Right lung (tissue), 5 donors: ENCODE data around the gene AGK. TPM values are rescaled to one million over a fixed set of nuclear protein-coding genes. Genes with fewer than 3 reads are reported as not detected.
"Not testable (repeated sequence)": the region's sequence is repeated elsewhere in the genome, so short reads cannot be mapped to it uniquely, and the experiment has no call there.

Source experiments
- DNase-seq, 2 donors: peaks; one replicate each; pipeline ENCODE4 v3.0.0-alpha.2; 2013
- polyA plus RNA-seq, 5 donors: library from polyadenylated mRNA; unstranded; fragments of 120-200 nt; gene quantifications; one replicate each; pipeline versions ENCODE4 v1.2.1 to v1.2.3, GENCODE V29; 2013; ENCODE audit warnings: inconsistent platforms in 1 of 5, low replicate concordance in 1 of 5; ENCODE audit not compliant: insufficient read length in 5 of 5, insufficient read depth in 1 of 5

AGK gene
- polyA plus RNA-seq, 5 donors, result 34.6 to 41.5 (median 40.2) TPM

GRCh38 chr7:141675436-141676215, 124.4 kb downstream of the AGK start:
- no peak for DNase-seq

DNA sequence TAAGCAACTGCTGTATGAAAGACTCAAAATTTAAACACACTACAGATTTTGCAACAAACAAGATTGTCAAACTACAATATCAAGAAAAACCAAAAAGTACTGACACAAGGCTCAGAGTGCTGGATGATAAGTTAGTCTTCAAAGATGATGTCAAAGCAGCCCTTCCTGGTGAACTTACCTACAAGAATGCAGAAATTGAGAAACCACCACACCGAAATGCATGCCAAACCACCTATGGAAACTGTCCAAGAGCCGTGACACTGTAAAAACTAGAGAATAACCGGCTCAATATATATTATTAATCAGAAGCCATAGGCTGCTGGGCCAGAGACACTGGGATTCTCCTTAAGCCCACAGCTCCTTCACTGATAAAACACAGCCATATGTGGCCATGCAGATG, 125.4 kb downstream of the AGK start:
- DNase-seq, result no peak

GRCh38 chr7:141679014-141679413, 127.8 kb downstream of the AGK start:
- no peak for DNase-seq

DNA sequence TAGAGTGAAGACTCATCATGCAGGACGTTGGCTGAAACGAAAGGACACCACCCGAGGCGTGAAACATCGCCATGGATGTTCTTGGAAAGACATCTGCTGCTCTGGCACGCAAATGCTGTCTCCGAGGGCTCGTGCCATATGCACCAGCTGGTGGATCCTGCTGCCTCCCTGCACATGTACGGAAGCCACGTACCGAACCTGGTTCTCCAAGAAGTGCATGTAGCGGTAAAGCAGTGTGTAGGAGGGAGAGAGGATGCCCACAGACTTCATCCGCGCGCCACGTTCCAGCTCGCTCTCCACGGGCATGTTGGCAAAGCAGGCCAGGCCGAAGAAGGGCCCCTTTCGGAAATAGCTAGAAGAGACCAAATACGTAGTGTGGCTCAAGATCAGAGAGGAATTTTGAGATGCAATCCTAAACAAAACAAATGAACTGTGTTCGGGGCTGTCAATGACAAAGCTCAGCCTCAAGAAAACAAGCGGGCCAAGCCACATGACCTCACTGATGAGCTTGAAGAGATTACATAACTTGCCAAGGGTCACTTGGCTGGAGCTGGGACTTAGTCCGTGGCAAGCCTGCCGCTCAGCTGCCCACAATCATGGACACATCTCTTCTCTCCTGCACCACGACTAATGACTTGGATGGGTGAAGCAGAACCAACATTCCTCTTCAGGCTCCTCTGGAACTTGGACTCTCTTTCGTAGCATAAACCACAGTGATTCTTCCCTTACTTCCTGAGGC, 134.2 kb downstream of the AGK start:
- peak; percentile 91 for DNase-seq

GRCh38 chr7:141686074-141686473, 134.9 kb downstream of the AGK start:
- DNase-seq, result no peak

GRCh38 chr7:141686670-141687069, 135.5 kb downstream of the AGK start:
- DNase-seq, result no peak

GRCh38 chr7:141688043-141688442, 136.8 kb downstream of the AGK start:
- DNase-seq, result no peak

GRCh38 chr7:141689072-141689825, 138.0 kb downstream of the AGK start:
- DNase-seq, result not testable (repeated sequence)

GRCh38 chr7:141691540-141691939, 140.3 kb downstream of the AGK start:
- DNase-seq, result no peak

DNA sequence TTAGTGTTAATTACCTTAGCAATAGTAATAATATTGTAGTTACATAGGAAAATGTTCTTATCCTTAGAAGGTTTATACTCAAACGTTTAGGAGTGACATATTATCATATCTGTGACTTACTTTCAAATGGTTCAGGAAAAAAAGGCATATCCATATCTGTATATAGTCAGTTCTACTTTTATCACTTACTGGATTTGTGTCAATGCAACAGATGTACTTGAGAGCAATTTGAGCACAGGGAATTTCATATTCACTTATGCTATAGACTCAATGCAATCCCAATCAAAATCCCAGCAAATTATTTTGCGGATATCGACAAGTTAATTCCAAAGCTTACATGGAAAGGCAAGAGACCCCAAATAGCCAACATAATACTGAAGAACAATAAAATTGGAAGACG, 140.8 kb downstream of the AGK start:
- no peak for DNase-seq

DNA sequence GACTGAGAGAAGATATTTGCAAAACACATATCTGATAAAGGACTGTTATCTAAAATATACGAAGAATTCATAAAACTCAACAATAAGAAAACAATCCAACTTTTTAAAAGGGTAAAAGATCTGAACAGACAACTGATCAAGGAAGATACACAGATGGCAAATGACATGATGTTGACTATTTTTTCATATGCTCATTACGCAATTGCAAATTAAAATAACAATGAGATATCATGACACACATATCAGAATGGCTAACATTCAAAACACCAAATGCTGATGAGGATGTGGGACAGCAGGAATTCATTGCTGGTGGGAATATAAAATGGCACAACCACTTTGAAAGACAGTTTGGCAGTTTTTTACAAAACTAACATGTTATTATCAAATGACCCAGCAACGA, 141.9 kb downstream of the AGK start:
- DNase-seq, result no peak

GRCh38 chr7:141695803-141696289, 144.6 kb downstream of the AGK start:
- DNase-seq, result no peak

- no peak for DNase-seq
These were observed 145.1 kb downstream of the AGK start for GRCh38 chr7:141696348-141696747.

GRCh38 chr7:141697211-141697871, 146.1 kb downstream of the AGK start:
- DNase-seq, result no peak

GRCh38 chr7:141698247-141699015, 147.2 kb downstream of the AGK start:
- no peak for DNase-seq

DNA sequence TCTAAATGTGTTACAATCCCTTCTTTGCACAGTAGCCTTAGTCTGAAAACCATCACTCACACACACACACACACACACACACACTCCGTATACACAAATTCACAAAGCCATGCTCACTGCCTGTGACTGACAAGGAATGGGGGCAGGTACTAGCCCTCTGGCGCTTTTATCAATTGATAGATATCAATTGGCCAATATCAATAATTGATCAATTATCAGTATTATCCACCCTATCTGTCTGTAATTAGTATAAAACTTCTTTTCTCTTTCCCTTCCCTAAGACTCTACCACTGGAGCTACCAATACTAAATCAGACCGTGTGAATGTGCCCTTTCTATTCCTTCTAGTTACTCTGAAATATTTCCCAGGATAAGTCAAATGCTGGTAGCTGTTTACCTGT, 148.7 kb downstream of the AGK start:
- DNase-seq, result no peak

- DNase-seq, result no peak
These were observed 149.2 kb downstream of the AGK start for GRCh38 chr7:141700296-141700847.

- DNase-seq, result no peak
These were observed 149.7 kb downstream of the AGK start for GRCh38 chr7:141700848-141701371.

DNA sequence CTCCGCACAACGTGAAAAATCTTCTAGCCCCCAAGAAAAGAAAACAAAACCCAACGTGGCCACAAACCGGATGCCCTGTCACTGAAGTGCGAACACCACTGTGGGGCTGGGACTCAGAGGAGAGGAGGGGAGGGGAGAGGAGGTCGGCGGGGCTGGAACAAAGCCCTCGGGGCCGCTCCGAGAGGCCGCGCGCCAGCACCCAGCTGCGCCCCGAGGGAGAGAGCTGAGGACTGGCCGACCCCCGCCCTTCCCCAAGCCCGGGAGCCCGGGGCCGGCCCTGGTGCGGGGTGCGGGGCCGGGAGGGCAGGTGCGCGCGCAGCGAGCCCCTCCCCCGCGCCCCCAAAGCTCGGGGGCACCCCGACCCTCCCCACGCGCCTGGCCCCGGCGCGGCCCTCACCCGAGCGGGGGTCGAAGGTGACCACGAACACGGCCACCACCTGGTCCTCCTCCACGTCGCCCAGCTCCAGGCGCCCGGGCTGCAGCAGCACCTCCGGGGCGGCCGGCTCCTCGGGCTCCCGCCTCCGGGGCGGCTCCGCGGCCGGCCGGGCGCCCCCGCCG, 150.4 kb downstream of the AGK start:
- DNase-seq, result peak in 1 of 2 donors; percentile 46

GRCh38 chr7:141702047-141702567, 150.9 kb downstream of the AGK start, which contains the start of gene DENND11:
TSS of gene DENND11 (minus strand) at chr7:141702166. CDS start at chr7:141702153, 13 bp downstream.
- DNase-seq, result peak; percentile 23 to 49
